DMS79 (cell line): ENCODE results near the gene GMCL2.

ENCODE experiments used
- DNase-seq: peaks from one replicate; lab custom pipeline; 2025; lab: John Stamatoyannopoulos, UW

Gene GMCL2

GRCh38 chr5:178221853-178222252, 34.7 kb upstream of the GMCL2 start:
- no peak for DNase-seq

GRCh38 chr5:178221282-178221681, 34.1 kb upstream of the GMCL2 start:
- DNase-seq, result no peak

GRCh38 chr5:178218827-178219226, 31.7 kb upstream of the GMCL2 start:
- DNase-seq, result no peak

DNA sequence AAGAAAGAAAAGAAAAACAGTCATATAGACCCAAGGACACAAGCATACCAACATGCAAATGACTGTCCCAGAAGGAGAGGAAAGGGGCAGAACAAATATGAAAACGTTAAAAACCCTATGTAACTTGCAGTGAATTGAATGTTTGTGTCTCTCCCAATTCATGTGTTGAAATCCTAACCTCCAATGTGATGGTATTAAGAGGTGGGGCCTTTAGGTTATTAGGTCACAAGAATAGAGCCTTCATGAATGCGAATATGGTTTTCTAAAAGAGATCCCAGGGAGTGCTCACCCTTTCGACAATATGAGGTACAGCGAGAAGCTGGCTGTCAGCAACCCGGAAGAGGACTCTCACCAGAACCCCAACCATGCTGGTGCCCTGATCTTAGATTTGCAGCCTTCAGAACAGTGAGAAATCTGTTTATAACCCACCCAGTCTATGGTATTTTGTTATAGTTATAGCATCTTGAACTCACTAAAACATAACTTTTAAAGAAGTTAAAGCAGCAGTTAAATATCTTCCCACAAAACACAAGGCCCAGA, 31.1 kb upstream of the GMCL2 start:
- no peak for DNase-seq

DNA sequence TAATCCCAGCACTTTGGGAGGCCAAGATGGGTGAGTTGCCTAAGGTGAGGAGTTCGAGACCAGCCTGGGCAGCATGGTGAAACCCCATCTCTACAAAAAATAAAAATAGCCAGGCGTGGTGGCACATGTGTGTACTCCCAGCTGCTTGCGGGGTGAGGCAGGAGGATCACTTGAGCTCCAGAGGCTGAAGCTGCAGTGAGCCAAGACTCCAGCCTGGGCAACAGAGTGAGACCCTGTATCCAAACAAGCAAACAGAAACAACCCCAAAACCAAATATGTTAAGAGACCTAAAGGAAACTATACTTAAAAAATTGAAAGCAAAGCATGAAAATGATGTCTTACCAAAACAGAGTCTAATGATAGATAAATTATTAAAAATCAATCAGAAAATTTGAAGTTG, 29.6 kb upstream of the GMCL2 start:
- no peak for DNase-seq

GRCh38 chr5:178216088-178216534, 28.9 kb upstream of the GMCL2 start:
- DNase-seq, result no peak

GRCh38 chr5:178215280-178216002, 28.3 kb upstream of the GMCL2 start:
- DNase-seq, result no peak

GRCh38 chr5:178214160-178214803, 27.1 kb upstream of the GMCL2 start:
- no peak for DNase-seq

- DNase-seq, result no peak
Observed at GRCh38 chr5:178213748-178214151, 26.6 kb upstream of the GMCL2 start.

DNA sequence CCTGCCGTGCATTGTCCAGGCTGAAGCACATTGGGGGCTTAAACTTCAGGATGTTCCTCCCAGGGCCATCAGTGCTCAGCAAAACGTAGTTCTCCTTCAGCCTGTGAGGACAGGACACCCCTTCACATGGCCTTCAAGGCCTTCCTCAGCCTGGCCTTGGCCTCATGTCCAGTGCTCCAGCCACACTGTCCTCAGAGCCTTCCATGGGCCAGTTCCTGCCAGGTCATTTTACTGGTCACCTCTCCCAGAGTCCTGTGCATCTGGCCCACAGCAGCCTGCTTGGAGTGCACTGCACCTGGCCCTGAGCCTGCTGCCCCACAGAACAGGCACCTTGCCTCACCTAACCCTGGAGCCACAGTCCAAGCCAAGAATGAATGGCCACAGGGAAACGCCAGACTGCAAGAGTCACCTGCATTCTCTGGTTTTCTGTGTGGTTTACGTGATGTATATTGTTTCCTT, 25.9 kb upstream of the GMCL2 start:
- no peak for DNase-seq

DNA sequence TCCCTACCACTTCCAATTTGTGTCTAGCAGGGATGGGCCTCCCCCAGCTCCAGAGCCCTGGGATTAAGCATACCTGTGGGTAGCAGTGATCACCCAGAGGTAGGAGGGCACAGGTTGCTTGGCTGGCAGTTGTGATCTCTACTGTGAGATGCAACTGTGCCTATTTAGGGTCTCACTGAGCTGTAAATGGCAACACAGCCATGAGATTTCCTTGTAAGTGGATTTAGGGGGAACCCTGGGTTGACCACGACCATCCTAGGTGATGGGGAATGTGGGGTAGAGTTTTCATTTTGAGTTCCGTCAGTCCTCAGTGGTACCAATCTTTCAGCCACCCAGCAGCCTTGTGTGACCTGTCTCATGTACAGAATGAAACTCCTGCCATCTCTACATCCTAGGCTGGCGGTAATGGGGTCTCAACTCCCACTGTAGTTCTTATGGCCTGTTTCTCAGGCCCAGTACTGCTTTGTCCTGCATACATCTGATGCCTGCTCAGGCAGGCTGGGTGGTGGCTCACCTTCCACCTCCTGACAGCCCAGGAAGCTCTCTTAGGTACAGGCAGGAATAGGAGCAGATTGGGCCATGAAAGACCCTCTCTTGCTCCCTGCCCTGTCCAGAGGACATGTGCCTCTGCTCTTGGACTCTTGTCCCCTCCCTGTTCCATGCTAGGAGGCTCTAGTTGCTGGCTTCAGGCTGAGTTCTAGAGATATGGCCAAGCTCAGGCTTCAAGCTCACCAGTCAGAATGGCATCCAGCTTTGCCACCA, 25.3 kb upstream of the GMCL2 start:
- no peak for DNase-seq

- no peak for DNase-seq
Observed at GRCh38 chr5:178211095-178212048, 24.2 kb upstream of the GMCL2 start.

GRCh38 chr5:178210686-178211085, 23.5 kb upstream of the GMCL2 start:
- no peak for DNase-seq

DNA sequence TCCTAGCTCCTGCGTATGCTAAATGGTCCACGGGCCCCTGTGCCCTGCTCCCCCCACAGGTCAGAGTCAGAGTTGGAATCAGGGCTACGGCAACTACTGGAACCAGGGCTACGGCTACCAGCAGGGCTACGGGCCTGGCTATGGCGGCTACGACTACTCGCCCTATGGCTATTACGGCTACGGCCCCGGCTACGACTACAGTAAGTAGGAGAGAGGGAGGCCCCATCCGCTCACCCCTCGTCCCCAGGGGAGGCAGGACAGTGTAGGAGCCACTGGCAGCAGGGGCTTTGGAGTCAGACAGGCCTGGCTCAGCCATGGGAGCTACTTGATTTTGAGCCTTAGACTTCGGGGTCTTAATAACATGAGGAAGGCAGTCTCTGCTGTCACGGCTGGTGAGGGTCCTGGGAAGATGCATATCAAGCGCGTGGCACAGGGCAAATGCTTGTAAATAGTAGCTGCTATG, 22.9 kb upstream of the GMCL2 start:
- no peak for DNase-seq

DNA sequence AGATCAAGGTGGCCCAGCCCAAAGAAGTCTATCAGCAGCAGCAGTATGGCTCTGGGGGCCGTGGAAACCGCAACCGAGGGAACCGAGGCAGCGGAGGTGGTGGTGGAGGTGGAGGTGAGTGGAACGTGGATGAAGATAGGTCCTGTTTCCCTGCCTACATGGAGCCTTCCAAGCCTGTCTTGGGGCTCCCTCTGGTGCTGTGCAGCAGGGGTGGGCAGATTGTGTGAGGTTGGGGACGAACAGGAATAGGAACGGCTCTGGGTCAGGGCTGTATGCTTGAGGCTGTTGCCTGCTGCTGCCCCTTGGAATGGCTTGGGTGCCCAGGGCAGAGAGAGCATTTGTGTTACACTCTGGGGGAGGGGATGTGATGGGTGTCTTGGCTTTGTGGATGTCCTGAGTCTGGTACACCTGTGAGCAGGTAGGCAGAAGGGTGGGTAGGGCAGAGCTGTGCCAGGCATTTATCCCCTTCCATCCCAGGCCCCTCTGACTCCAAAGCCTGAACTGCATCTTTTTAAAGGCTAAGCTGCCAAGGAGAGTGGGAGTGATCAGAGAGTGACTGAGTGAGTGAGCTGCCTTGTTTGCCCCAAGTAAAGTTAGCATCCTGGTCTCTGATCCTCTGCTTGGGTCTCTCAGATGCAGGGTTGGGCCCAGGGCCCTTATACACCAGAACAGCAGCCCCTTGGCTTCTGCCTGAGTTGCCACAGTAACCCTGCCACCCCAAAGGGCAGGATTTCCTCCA, 22.3 kb upstream of the GMCL2 start:
- no peak for DNase-seq

- DNase-seq, result no peak
Observed at GRCh38 chr5:178208540-178209227, 21.5 kb upstream of the GMCL2 start.

DNA sequence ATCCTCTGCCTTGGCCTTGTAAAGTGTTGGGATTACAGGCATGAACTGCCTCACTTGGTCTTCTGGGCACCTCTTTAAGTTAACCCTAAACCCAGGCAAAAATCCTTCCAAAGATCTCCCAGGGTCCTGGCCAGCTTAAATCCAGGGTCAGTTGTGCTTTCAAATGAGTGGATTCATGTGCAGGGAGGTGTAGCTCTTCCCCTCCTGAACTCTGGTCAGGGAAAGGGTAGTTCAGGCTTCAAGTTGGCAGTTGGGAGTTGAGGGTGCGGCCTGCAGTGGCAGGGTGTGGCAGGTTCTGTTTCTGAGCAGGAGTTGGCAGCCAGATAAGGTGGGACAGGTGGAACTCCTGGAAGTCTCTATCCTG, 20.7 kb upstream of the GMCL2 start:
- DNase-seq, result no peak

DNA sequence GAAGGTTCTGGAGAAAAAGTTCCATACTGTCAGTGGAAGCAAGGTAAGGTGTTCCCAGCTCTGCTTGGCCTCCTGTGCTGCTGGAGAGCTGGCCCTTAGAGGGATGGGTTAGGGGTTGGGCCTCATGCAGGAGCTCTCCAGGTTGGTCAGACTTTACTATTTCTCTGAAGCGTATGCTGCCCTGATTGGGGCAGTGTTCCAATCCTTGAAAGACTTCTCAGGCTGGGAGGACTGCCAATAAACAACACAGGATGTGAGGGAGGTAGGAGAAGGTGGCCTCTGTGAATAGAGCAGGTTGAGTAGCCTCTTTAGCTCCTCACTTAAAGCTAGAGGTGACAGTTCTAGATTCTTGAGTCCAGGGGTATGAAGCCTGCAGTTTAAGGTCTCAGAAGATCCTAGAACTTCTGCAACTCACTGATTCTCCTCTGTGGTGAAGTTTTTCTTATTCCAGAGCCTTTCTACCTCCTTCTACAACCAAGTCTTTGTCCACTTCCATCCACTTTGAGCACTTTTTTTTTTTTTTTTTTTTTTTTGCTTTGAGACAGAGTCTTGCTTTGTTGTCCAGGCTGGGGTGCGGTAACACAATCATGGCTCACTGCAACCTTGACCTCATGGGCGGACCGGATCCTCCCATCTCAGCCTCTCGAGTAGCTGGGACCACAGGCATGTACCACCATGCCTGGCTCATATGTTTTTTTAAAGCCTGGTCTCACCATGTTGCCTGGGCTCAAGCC, 20.2 kb upstream of the GMCL2 start:
- no peak for DNase-seq
